A673 (cell line): ENCODE measurements around the gene AATF.

ENCODE experiments used
- CTCF ChIP-seq: fragments of 300-800, 200-600 bp; sonication (generic); conservative IDR thresholded peaks from 2 replicates; pipeline ENCODE4 v1.5.1; 2017; ENCODE audit warnings: low read depth, mild to moderate bottlenecking, antibody characterized with exemption, low read length, moderate library complexity, mixed read lengths
- EZH2 ChIP-seq: fragments of 200-600 bp; sonication (generic); IDR thresholded peaks from 2 replicates; pipeline ENCODE4 v1.6.1; 2017; ENCODE audit warnings: borderline replicate concordance, low read depth, mild to moderate bottlenecking, mixed read lengths, antibody characterized with exemption, low read length; ENCODE audit not compliant: poor library complexity, severe bottlenecking

GRCh38 chr17:37062021-37062420 is 113.3 kb downstream of the AATF start:
- TF ChIP-seq CTCF = no peak
- no peak for TF ChIP-seq EZH2
